HG02763 (cell line): ENCODE data around the gene AMOTL1.

Source experiments
- ATAC-seq: cut with Tn5 transposase; IDR thresholded peaks from one replicate; pipeline ENCODE4 v1.9.1; 2021; ENCODE audit warnings: mild to moderate bottlenecking, moderate library complexity; ENCODE audit not compliant: unreplicated experiment

The AMOTL1 gene

DNA sequence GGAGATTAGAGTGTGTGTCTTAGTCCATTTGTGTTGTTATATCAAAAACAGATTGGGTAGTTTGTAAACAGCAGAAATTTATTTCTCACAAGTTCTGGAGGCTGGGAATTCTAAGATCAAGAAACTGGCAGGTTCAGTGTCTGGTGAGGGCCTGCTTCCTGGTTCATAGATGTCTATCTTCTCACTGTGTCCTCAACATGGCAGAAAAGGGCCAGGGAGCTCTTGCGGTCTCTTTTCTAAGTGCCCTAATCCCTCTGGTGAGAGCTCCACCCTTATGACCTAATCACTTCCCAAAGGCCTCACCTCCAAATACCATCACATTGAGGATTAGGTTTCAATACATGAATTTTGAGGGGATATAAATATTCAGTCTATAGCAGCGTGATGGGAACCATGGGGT is 25.5 kb upstream of the AMOTL1 start:
- ATAC-seq: no peak

DNA sequence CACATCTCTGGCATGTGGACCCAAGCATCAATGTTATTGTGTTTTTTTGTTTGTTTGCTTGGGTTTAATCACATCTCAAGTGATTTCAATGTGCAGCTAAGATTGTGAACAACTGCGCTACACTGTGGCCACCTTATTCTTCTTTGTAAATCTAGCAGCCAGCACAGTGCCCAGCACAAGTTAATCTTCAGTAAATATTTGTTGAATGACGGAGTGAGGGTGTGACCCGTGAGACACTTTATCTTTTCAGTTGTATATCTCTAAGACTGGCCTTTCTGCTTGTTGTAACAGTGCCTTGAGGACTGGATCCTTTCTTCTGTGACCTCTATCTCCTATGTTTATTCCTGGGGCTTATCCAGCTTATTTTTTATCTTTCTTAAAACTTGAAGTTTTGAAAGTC is 21.4 kb upstream of the AMOTL1 start:
- ATAC-seq: no peak

DNA sequence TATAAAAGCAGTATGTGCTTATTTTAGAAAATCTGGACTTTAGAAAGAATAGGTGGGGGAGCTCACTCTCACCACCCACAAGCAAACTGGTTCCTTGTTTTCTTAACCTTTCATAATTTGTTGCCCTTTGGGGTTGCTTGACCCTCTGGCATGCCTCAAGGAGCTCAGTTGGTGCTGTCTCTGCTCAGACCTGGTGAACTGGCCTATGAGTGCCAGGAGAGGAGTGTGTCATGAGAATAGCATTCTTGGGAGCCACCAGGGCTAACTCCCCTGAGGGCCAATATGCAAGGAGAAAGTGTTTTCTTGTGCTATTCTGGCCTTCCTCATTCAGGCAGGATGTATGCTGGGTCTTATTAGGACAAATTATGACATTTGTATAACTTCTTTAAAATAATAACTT is 21.0 kb upstream of the AMOTL1 start:
- ATAC-seq: no peak

DNA sequence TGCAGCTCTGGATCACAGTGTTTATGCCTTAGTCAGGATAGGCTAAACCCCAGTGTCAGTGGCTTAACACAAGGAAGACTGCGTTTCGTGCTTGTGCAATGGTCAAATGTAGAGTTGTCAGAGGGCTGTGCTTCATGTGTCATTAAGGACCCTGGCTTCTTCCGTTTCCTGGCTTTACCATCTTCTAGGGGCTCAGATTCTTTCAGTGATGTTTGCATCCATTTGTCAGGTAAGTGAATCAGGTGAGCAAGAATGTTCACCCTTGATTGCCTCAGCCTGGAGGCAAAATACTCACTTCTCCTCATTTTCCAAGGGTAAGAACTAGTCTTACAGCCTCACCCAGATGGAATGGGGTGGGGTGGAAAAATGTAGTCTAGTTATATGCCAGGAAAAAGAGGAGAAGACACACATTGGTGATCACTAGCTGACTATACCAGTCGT is 20.5 kb upstream of the AMOTL1 start:
- ATAC-seq: no peak

DNA sequence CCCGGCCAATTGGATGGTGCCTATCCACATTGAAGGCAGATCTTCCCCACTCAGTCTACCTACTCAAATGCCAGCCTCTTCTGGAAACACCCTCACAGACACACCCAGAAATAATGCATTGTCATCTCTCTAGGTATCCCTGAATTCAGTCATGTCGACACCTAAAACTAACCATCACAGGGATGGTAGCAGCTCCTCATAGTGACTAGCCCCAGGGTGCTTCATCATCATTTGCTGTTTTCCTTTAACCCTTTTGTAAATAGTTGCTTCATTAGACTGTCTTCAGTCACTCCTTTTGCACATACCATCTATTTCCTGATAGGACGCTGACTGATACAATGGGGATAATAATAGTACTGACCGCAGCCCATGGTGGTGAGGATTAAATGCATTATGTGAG is 18.8 kb upstream of the AMOTL1 start:
- ATAC-seq: no peak

DNA sequence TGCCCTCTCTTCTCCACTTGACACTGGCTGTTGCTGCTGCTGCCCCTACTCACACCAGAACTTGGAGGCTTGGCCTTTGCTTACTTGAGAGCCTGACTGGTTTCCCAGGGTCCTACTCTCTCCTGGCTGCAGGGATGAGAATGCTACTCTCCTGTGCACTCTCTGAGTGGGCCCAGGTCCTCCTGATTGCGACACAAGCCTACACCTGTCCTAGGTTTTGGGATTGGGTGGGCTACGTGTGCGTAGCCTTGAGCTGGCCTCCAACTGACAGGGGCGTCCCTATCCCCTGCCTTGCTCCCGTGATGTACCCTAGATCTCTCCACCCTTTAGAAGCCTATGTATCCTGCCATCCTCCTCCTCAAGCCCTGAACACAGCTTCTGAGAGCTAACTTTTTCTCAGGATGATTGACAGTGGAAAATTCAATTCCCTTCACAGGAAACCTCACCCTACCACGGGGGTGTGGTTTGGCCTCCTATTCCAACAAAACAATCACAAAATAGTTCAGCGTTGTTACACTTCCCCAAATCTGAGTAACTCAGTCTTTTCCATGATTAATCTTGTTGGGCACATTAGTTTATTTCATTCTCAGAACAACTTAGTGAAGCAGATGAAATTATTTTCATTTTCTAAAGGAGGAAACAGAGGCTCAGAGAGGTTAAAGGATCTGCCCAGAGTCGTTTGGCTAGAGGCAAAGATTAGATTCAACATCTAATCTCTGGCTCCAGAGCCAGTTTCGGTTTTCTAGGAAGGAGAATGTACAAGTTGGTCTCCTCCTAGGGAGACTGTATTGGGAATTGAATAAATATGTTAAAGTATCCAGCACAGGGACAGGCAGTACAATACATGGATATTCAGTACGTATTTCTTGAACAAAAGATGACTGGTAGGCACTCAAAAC is 17.6 kb upstream of the AMOTL1 start:
- no peak for ATAC-seq

DNA sequence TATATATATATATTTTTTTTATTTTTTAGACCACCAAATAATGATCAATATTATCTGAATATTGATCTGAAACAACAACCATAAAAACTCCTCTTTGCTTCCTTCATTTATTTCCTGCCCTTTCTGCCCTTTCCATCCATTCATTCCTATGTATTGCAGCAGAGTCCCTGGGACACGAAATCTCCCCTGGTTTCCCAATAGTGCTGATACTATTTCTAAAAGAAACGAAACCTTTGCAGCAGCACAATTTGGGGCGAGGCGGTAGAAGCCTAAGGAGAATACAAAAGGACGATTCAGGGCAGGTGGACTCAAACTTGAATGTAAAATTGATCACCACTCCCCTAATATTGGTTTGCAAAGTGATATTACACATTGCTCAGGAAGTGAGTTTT is 16.9 kb upstream of the AMOTL1 start:
- ATAC-seq: no peak

DNA sequence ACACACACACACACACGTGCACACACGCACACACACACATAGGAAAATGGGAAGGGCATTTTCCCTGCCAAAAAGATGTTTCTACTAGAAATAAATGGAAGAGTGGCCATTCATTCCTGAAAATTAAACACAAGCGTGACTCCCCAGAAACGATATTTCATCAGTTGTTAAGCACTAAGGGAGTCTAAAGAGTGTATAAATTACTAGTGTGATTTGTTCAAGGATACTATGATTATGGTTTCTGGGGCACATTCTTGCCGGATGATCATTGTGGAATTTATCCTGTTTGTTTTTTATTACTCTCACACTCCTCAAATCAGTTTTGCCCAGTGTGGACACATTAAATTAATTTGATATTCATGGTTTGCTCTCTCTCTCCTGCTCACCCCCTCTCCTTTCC is 16.4 kb upstream of the AMOTL1 start:
- ATAC-seq: no peak

DNA sequence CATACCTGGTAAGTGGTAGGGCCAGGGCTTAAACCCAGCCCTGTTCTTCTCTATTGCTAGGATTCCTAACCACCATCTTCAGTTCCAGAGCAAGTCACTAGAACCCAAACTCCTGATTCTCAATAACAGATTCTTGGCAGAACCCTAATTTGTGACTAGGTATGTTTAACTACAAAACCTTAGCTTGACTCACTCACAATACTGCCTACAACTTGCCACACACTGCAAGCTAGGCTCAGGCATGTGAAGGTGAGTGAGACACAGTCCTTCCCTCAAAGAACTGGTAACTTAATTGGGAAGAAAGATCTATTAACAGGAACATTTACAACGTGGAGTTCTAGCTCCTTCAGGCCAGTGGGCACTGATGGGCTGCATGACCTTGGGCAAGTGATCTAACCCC is 14.5 kb upstream of the AMOTL1 start:
- ATAC-seq: no peak

DNA sequence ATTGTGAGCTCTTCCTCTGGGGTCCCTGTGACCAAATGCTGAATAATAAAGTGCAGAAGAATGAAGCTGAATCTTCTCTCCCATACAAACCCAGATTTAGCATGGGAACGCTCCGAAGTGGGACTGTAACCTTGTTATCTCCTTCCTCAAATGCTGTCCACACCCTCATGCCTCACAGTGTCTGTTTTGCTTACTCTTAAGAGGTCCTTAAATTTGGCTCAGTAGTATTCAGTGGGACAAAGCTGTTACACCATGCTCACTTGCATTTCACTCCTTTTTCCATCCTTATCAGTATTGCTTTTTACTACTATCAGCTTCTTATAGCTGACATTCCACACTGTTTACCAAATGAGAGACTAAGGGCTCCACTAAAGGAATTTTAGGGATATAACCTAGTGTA is 13.8 kb upstream of the AMOTL1 start:
- ATAC-seq: no peak

DNA sequence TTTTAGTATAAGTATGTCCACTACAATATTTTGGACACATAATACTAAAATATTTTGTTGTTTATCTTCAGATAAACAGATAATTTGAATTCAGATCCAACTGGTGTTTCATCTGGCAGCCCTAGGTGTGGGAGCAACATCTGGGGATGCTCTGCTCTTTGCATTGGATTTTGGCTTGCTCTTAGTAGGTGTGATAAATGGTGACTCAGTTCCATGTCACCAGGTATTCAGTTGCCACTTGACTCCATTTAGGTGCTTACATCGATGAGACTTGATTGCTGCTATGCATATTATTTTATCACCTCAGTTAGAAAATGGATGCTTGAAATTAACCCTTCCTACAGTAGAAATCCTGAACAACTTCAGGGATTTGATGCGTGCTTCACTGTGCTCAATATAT is 13.3 kb upstream of the AMOTL1 start:
- no peak for ATAC-seq

DNA sequence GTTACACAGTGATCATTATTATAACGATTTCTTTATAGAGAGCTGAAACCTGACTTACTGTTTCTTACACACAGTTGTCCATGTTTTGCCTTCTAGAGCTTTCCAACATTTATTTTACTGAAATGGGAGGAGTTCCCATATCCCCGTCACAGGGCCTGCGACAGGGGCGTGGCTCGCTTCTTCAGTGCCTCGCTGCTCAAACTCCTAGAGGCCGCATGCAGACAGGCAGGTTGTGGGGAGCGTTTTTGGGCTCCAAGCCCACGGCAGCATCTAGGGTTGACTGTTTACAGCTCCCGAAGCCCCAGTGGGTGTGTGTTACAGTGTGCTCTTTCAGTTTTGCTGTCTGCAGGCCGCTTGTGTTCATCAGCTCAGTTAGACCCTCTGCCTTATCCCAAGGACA is 12.7 kb upstream of the AMOTL1 start:
- no peak for ATAC-seq

DNA sequence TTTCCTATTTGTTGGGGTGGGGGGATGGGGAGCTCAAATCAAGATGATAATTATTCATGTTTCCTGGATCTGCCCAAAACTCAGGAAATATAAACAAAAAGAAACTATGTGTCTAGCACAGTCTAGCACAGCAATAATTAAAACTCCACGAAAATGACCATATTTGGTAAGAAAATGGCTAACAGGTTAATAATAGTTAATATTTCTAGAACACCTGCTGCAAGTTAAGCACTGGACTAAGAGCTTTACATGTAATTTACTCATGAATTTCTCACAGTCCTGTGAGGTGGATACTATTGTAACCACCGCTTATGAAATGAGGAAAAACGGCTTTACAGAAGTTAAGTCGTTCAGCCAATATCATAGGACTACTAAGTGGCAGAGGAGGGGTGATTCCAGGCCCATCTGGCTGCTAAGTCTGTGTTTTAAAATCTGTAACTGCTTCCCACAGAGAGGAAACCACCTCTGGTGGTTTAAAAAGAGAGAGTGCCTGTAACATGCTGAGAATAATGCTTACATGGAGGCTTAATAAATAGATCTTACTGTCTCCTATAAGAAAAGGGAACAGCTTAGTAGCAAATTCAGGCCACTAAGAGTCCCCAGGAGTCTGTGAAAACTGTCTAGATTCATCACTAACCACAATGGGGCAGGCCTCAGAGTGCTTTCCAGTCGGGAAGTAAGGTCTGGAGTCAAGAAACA is 11.0 kb upstream of the AMOTL1 start:
- ATAC-seq: no peak

DNA sequence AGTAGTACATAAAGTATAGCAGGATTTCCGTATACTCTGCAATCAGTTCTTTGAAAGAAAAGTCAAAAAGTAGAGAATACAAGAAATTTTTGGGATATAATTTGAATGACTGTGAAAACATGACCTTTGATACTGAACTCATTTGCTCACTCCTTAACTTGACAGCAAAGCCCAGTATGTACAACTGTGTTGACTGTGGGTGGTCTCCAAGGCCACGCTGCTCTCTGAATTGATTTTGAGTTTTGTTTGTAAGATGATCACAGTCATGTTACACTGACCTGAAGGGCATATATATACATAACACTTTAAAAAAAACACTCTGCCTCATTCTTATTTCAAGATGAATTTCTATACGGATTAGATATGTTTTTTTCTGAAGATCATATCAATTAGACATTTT is 9.5 kb upstream of the AMOTL1 start:
- ATAC-seq: no peak

DNA sequence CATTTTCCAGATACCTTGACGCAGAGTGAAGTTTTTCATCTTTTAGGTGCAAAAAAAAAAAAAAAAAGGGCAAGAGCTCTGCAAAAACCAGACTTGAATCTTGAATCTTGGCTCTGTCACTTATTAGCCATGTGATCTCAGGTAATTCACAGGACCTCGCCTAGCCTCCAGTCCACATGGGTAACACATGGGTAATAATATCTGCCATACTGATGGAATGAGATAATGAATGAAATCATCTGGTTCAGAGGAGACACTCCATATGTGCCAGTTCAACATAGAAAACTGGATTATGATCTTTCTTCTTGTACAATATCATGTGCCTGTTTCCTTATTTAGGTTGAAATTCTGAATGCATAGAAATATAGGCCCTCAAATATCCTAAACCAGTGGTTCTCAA is 8.6 kb upstream of the AMOTL1 start:
- ATAC-seq: no peak

DNA sequence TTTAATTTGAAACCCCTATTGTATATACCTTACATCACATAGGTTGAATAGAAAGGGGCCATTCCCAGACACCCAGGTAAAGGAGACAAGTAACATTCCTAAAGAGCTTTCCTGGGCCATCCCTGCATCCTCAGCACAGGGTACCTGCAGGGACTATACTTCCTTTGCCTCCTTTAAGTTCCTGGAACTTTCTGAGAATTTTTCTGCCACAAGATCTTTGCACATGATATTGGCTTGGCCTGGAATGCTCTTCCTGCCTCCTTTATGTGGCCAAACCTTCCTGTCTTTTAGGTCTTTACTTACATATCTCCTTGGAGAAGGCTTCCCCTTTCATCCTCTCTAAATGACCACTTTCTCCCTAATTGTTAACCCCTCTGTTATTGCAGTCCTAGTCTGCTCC is 7.9 kb upstream of the AMOTL1 start:
- no peak for ATAC-seq

DNA sequence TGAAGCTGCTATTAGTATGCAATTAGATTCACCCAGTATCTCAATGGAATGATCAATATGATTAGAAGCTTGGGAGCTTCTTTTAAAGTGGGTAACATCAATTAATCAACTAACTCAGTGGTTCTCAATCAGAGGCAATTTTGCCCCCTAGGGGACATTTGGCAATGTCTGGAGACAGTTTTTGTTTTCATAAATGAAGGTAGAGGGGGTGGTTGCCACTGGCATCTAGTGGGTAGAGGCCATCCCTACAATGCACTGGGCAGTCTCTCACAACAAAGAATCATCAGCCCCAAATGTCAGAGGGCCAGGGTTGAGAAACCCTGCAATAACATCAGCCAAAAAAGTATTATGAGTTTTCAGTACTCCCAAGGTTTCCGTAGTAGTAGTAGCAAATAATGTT is 5.9 kb upstream of the AMOTL1 start:
- ATAC-seq: no peak

DNA sequence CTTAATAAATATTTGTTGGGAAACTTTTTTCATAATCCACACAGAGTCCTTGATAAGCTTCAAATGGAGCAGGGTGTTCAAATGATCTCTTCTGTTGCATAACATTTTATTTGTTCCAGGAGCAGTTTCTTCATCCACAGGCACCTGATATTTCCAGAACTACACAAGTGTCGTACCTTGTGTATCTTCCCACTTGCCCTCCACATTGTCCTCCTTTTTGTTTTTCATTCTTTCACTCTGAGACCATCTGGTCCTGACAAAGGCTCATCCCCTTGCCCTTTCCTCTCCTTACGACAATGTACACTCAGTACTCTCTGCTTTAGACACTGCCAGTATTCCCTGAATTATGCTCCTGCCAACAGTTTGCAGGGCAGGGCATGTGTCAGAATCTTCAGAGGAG is 5.2 kb upstream of the AMOTL1 start:
- no peak for ATAC-seq

DNA sequence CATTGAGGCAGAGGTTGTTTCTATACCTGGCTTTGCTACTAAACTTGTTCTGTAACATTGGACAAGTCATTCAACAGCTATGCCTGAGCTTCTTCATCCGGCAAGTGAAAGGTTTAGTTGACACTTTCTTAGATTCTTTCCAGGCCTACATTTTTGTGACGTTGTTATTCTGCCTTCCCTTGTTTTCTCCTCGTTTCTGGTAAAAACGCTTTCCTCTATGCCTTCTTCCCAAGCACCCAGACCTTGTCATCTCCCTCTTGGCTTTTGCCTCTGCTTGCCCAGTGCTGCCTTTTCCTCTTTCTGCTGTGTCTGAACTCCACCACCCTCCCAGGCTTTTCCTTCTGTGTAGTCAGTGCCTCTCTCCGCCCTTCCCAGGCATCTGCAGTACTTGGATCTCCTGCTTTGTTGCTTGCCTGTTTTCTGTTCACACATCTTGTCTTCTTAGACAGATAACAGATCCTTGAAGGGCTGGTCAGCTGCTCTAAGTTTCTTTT is 1.4 kb upstream of the AMOTL1 start:
- no peak for ATAC-seq

DNA sequence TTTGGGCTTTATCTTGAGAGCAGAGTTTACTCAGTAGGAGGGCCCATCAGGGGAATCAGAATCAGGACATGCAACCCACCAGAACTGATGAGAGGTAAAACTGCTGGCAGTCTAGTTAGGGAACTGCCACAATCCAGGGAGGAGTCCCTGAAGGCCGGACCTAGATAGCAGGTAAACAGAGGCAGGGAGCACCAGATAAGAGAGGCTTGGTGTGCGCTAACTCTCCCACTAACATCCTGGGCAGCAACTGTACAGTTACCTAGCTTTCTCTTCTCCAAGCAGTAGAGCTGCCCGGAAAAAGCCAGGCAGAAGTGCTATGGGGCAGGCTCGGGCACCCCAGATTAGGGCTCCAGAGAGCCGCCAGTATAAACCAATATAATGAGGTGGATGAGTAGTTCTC is 865 bp upstream of the AMOTL1 start:
- ATAC-seq: no peak

DNA sequence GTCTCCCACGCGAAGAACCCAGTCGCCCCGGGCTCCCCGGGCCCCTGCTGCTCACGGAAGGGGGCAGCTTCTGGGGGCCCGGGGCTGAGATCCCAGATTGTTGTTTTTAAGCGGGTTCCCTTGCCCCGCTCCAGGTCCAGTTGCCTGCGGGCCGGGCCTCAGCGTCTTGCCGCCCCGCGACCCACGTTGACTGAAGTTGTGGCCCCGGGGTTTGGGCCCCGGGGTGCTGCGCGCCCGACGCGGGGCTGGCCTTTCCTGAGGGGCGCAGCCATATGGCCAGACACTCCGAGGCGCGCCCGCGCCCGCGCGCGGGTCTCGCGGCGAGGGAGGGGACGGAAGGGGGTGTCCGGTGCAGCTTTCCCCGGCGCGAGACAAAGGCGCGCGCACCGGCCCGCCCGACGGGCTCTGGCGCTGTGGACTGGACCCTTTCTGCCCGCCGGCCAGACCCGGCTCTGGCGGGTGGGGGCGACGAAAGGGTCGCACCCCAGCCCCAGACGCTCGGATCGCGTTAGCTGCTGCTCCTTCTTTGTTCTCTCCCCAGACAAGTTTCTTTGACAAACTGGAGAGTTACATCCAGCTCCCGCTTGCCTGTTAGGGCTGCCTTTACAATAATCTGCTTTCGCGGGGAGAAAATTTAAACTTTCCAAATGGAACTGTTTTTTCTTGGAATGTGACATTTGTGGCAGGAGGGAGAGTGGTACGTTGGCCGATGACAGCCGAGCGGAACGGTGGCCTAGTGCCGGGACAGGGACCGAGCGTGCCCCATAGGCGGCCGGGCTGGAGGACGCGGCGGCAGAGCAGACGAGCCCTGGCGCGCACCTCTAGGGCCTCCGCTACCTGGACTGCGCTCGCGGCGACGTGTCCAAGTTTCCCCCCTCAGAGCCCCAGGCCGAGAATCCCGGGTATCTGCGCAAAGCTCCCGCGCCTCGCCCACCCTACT is 716 bp downstream of the AMOTL1 start:
- ATAC-seq: no peak
